Measurements from ENCODE around the gene ZBP1.

Gene ZBP1

DNA sequence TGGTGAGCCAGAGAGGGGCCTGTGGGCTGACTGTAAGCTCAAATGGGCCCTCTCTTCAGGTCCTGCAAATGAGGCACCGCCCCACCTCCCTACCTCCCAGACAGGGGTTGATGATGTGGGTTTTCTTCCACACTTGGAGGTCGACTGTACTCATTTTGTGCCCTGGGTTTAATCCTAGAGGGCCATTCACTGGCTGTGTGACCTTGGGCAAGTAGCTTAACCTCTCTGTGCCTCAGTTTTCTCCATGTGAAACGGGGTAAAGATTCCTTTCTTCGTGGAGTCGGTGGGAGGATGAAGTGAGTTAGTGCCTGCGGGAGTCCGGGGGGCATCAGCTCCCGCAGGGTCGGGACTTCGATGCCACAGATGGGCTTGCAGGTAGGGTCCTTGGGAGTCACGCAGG is 23.9 kb downstream of the ZBP1 start:
- DNase-seq: no peak

- peak in 1 of 3 experiments; percentile 37 for DNase-seq
Measured at GRCh38 chr20:57595041-57596030, 24.9 kb downstream of the ZBP1 start.

- DNase-seq: peak; percentile 29 to 71 (median 56)
Measured at GRCh38 chr20:57594092-57594951, 25.9 kb downstream of the ZBP1 start.

DNA sequence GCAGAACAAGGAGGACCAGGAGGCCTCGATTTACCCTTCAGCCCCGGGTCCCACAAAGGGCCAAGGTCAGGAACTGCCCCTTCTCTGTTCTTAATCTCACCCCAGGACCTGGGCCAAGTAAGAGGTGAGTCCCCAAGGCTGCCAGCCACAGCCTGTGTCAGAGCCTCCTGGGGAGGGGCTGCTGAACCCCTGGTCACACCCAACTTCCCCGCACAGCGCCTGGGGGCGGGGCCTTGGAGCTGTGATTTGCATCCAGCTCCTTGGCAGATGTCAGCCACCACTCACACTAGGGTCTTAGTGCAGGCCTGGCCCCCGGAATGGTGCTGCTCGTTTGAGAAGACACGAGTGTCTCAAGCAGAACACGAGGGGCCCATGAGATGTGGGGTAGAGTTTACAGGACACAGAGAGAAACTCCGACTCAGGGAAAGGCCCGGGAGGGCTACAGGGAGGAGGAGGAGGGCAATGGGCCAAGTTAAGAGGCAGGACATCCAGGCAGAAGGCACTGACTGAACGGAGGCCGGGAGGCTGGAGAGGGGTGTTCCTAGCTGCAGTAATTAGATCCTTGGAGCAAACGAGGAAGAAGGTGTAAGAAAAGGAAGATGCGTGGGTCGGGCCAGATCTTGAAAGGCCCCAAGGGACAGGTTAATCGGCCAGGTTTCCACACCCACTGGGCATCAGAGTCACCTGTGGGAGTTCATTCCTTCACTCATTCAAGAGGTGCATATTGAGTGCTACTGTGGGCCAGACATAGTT is 26.9 kb downstream of the ZBP1 start:
- peak in 2 of 3 experiments; percentile 37 to 51 for DNase-seq

DNA sequence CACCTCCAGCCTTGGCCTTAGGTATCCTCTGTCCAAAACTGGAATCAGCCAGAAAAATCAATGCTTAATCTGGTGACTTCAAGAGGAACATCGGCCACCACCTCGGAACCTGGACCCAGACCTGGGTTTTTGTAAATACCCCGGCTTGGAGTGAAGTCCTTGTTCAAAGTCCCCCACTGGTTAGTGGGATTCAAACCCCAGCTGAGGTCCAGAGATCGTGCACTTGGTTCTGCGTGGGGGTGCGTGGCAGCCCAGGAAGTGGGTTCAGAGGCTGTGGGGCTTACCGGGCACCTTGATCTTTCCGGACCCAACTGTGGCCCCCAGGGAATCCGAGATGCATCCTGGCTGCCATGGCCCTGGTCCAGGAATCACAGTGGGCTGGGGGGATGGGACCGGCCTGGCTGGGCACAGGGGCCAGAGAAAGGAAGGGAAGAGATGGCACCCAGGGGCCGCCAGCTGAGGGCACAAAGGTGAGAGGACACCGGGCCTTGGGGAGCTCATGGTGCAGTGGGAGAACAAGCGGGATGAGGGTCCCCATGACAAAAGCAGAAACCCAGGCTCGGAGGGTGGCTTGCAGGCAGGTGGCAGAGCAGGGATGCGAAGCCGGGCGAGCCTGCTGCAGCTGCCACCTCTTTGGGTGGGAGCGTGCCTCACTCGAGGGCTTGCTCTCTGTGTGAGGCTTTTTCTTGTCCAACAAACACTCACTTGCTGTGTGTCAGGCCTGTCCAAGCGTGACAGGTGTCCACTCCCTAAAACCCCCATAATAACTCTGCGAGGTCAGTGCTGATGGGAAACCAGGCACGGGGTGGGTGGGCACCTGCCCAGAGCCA is 27.7 kb downstream of the ZBP1 start:
- DNase-seq: peak in 2 of 3 experiments; percentile 37 to 70

- DNase-seq: no peak
Measured at GRCh38 chr20:57591289-57592229, 28.7 kb downstream of the ZBP1 start.

DNA sequence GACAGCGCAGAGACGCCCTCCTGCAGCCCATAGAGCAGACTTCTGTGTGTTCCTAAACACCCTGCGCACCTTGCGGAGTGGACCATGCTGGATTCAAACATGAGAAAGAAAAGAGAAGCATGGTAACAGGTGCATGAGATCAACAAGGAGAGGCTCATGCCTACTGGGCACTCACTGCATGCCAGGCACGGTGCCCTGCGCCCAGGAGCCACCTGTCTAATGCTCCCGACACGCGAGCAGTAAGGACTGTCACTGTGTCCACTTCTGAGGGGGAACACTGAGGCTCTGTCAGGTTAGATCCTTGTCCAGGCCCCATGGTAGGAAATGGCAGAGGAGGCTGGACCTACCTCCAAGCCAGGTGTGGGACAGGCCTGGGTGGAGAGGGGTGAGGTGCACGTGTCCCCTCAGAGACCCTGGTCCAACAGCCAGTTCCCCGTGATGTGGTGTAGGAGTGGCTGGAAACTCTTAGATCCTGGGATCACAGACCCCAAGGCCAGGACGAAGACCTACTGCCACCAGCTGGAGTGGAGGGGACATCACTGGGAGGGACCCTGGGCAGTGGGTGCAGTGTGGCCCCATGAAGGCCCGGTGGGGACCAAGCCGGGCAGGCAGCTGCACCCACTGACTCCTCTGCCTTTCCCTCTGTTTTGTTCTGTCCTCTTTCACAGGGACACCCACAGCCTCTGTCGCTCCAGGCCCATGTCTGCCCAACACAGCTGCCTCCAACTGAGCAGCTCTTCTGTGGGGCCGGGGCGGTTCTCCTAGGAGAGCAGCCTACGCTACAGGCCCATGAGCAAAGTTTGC is 29.5 kb downstream of the ZBP1 start:
- no peak for DNase-seq

DNA sequence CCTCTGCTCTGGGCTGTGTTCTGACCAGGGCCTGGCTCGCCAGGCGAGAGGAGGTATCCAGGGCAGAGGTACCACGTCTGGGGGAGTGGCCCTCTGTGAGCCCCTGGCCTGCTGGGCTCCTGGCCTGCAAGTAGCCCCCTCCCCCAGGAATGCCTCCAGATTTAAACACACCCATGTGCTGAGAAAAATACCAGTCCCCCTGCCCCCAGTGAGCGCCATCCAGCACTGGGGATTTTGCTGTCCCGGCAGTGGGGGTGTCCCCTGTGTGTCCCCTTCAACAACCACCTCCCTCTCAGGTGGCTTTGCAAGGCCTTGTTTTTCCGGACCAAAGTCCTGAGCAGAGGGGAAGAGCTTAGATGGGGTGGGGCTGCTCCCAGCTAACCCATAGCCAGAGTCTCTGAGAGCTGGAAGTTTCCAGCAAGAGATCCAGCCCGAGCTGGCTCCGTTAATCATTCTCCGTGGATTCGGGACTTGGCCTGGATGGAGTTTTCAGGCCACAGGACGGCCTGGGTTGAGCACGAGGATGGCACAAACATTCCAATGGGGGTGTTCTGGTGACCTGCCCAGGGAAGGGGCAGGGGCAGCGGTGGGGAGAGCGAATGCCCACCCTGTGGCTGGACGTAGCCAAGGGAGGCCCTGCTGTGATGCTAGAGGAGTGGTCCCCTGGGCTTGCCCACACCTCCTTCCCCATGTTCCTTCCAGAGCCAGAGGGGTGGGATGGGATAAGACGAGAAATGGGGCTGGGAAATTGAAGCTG is 30.3 kb downstream of the ZBP1 start:
- DNase-seq: no peak

GRCh38 chr20:57589123-57589727 is 31.0 kb downstream of the ZBP1 start:
- DNase-seq: no peak

DNA sequence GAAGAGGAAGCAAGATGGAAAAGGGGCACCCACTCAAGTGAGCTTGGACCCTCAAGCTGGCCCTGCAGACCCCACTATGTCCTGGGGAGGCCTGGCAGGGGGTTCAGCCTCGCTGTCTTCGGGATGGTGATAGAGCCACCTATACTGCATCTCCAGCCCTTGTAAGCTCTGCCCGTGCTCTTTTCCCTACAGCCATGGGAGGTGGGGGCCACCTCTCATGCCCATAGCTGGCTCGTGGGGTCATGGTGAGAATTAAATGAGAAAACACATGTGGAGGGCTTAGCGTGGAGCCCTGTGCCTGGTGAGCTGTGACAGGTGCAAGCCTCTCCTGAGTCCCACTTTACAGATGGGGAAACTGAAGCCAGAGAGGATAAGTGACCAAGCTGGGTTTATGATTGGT is 31.6 kb downstream of the ZBP1 start:
- no peak for DNase-seq

- no peak for DNase-seq
Measured at GRCh38 chr20:57587989-57588377, 32.2 kb downstream of the ZBP1 start.

DNA sequence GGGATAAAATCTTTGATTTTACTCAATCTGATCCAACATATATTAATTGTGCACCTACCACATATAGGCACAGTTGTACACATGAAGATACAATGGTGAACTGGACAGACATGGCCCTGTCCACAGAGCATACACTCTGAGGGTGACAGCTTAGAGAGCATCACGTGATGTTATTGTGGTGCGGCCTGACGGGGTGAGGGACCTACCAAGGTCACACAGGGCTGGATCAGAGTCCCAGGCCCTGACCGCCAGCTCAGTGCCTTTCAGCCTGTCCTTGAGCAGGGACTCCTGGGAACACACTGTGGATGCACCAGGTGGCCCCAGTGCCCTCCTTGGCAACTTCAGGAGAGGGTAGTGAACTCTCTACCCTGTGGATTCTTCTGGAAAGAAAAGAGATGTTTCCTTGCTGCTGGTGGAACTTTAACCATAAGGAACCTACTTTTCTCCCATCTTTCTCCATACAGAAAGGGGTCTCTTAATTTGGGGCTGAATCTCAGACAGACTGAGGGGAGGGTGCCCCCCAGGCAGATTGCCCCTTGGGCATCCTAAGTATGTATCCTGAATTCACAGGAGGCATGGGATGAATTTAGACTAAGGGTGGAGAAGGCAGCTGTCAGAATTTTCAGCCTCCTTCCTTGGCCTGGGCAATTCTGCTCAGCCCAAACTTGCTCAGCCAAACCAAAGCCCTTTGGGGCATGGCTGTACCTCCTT is 32.8 kb downstream of the ZBP1 start:
- no peak for DNase-seq

DNA sequence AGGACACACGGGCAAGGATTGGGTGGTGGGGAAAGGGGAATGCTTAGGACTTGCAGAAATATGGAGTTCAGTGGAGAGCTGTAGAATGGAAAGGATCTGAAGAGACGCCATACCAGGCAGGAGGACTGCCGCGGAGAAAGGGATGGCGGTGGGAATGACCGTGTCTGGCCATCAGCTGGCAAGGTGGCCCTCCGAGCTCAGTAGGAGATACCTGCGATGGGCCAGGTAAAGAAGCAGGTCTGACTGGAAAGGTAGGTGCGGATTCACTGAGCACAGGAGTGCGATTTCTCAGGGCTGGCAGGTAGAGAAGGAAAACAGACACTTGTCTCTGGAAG is 33.3 kb downstream of the ZBP1 start:
- DNase-seq: no peak

GRCh38 chr20:57586370-57586793 is 33.8 kb downstream of the ZBP1 start:
- no peak for DNase-seq

DNA sequence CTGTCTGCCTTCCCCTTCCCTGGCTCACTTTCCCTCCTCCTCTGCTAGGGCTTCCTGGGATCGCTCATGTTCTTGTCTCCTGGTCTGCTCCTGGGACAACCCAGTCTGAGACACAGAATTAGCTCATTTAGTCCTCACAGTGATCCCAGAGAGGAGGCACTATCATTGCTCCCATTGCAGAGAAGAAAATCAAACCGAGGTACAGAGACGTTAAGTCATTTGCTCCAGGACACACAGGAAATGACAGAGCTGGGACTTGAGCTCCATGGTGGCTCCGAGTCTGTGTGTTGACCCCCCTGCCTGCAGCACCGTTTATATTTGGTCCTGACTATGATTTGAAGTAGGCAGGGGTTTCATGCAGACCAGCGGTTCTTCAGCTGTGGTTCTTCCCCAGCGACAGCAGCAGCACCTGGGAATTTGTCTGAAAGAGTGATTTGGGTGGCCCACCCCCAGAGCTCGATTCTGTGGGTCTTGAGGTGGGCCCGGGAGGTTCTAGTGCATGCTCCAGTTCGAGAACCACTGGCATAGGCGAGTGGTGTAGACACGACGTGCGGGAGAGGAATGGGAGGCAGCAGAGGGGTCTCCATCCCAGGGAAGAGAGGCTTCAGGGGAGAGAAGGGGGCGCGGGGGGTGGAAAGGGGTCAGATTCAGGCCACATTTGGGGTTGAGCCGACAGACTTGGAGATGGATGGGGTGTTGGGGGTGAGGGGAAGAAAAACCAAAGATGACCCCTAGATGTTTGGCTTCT is 34.6 kb downstream of the ZBP1 start:
- no peak for DNase-seq

DNA sequence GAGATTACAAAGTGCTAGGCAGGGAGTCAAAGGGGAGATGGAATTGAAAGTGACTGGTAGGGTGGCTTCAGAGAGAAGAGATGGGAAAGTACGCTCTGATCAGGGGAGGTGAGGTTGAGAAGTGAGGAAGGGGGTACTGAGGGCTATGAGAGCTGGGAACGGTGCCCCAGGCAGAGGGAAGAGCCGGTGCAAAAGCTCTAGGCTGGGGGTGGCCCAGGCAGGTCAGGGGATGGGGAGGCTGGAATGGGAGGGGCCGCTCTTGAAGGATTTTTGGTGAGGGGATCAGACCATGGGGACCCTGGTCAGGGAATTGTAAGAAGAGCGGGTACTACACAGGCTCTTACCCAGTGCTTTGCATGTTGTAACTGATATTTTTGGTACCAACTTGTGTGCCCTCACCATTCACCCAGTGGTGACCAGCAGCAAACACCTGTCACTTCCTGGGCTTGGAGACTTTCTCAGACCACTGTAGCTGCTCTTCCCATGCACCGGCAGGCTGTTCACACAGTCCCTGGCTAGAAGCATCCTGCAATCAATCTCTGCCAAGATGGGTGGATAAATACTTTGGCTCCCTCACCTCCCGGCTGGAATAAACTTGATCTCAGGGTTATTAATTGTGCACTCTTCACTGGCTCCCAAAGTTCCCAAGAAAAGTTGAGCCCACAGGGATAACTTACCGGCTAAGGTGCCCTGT is 35.3 kb downstream of the ZBP1 start:
- DNase-seq: peak in 1 of 3 experiments; percentile 37
